HEK293 (cell line): ENCODE measurements around the gene EBF4.

Experiments
- EGR2 ChIP-seq: fragments of 450-650 bp; formaldehyde crosslinking; IDR thresholded peaks from 2 replicates; pipeline ENCODE4 v1.5.1; 2016; ENCODE audit warnings: low read depth, missing biosample characterization, missing genetic modification characterization
- KLF8 ChIP-seq: fragments of 450-650 bp; formaldehyde crosslinking; IDR thresholded peaks from 2 replicates; pipeline ENCODE4 v1.5.1; 2016; ENCODE audit warnings: missing biosample characterization, missing genetic modification characterization
- YY1 ChIP-seq: fragments of 450-650 bp; formaldehyde crosslinking; IDR thresholded peaks from 2 replicates; pipeline ENCODE4 v1.5.1; 2018; ENCODE audit warnings: missing biosample characterization, missing genetic modification characterization
- ZBTB7A ChIP-seq: fragments of 450-650 bp; formaldehyde crosslinking; IDR thresholded peaks from 2 replicates; pipeline ENCODE4 v1.5.1; 2016; ENCODE audit warnings: low read depth, missing biosample characterization, missing genetic modification characterization
- ZNF596 ChIP-seq: fragments of 450-650 bp; IDR thresholded peaks from 2 replicates; pipeline ENCODE4 v1.5.0; 2018; ENCODE audit warnings: missing biosample characterization, mild to moderate bottlenecking, missing genetic modification characterization, moderate library complexity
- ZNF776 ChIP-seq: fragments of 450-650 bp; formaldehyde crosslinking; IDR thresholded peaks from 2 replicates; pipeline ENCODE4 v1.5.0; 2017; ENCODE audit warnings: missing biosample characterization, missing genetic modification characterization, borderline replicate concordance
- TF ChIP-seq, protein P1 (sequence below): fragments of 450-650 bp; formaldehyde crosslinking; IDR thresholded peaks from 2 replicates; pipeline ENCODE4 v1.5.1; 2016; ENCODE audit warnings: missing biosample characterization, missing genetic modification characterization
- TF ChIP-seq, protein P2 (sequence below): fragments of 450-650 bp; formaldehyde crosslinking; IDR thresholded peaks from 2 replicates; pipeline ENCODE4 v1.5.1; 2016; ENCODE audit warnings: missing biosample characterization, missing genetic modification characterization, low read depth
- TF ChIP-seq, protein P3 (sequence below): fragments of 450-650 bp; formaldehyde crosslinking; IDR thresholded peaks from 2 replicates; pipeline ENCODE4 v1.5.1; 2016; ENCODE audit warnings: missing biosample characterization, missing genetic modification characterization
- TF ChIP-seq, protein P4 (sequence below): fragments of 450-650 bp; IDR thresholded peaks from 2 replicates; pipeline ENCODE4 v1.5.1; 2018; ENCODE audit warnings: missing biosample characterization, missing genetic modification characterization

DNA sequence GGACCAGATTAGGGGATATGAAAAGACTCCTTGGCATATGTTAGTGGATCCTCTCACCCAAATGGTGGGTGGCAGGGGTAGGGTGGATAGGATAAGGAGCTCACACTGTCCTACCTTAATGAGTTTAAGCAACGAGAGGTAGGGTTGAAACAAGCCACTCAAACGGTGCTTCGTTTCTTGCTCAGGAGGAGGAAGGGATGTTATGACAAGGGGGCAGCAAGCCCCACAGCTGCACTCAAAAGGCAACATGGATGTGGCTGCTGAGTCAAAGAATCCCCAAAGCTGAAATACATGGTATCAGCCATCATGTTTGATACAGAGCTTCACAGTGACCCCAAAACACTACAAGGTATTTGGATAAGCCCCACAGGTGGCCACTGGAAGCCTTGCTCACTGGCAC, 20.1 kb upstream of the EBF4 start:
- TF ChIP-seq, protein P1, sequence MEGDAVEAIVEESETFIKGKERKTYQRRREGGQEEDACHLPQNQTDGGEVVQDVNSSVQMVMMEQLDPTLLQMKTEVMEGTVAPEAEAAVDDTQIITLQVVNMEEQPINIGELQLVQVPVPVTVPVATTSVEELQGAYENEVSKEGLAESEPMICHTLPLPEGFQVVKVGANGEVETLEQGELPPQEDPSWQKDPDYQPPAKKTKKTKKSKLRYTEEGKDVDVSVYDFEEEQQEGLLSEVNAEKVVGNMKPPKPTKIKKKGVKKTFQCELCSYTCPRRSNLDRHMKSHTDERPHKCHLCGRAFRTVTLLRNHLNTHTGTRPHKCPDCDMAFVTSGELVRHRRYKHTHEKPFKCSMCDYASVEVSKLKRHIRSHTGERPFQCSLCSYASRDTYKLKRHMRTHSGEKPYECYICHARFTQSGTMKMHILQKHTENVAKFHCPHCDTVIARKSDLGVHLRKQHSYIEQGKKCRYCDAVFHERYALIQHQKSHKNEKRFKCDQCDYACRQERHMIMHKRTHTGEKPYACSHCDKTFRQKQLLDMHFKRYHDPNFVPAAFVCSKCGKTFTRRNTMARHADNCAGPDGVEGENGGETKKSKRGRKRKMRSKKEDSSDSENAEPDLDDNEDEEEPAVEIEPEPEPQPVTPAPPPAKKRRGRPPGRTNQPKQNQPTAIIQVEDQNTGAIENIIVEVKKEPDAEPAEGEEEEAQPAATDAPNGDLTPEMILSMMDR: no peak
- no peak for TF ChIP-seq KLF8
- TF ChIP-seq, protein P2, sequence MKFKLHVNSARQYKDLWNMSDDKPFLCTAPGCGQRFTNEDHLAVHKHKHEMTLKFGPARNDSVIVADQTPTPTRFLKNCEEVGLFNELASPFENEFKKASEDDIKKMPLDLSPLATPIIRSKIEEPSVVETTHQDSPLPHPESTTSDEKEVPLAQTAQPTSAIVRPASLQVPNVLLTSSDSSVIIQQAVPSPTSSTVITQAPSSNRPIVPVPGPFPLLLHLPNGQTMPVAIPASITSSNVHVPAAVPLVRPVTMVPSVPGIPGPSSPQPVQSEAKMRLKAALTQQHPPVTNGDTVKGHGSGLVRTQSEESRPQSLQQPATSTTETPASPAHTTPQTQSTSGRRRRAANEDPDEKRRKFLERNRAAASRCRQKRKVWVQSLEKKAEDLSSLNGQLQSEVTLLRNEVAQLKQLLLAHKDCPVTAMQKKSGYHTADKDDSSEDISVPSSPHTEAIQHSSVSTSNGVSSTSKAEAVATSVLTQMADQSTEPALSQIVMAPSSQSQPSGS (tag by site-specific recombination): no peak
- no peak for TF ChIP-seq EGR2 (tag by site-specific recombination)
- no peak for TF ChIP-seq ZNF776 (tag by site-specific recombination)
- TF ChIP-seq ZNF596 (tag by site-specific recombination): no peak
- TF ChIP-seq, protein P3, sequence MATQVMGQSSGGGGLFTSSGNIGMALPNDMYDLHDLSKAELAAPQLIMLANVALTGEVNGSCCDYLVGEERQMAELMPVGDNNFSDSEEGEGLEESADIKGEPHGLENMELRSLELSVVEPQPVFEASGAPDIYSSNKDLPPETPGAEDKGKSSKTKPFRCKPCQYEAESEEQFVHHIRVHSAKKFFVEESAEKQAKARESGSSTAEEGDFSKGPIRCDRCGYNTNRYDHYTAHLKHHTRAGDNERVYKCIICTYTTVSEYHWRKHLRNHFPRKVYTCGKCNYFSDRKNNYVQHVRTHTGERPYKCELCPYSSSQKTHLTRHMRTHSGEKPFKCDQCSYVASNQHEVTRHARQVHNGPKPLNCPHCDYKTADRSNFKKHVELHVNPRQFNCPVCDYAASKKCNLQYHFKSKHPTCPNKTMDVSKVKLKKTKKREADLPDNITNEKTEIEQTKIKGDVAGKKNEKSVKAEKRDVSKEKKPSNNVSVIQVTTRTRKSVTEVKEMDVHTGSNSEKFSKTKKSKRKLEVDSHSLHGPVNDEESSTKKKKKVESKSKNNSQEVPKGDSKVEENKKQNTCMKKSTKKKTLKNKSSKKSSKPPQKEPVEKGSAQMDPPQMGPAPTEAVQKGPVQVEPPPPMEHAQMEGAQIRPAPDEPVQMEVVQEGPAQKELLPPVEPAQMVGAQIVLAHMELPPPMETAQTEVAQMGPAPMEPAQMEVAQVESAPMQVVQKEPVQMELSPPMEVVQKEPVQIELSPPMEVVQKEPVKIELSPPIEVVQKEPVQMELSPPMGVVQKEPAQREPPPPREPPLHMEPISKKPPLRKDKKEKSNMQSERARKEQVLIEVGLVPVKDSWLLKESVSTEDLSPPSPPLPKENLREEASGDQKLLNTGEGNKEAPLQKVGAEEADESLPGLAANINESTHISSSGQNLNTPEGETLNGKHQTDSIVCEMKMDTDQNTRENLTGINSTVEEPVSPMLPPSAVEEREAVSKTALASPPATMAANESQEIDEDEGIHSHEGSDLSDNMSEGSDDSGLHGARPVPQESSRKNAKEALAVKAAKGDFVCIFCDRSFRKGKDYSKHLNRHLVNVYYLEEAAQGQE (tag by site-specific recombination): no peak
- no peak for TF ChIP-seq ZBTB7A (tag by site-specific recombination)
- TF ChIP-seq, protein P4, sequence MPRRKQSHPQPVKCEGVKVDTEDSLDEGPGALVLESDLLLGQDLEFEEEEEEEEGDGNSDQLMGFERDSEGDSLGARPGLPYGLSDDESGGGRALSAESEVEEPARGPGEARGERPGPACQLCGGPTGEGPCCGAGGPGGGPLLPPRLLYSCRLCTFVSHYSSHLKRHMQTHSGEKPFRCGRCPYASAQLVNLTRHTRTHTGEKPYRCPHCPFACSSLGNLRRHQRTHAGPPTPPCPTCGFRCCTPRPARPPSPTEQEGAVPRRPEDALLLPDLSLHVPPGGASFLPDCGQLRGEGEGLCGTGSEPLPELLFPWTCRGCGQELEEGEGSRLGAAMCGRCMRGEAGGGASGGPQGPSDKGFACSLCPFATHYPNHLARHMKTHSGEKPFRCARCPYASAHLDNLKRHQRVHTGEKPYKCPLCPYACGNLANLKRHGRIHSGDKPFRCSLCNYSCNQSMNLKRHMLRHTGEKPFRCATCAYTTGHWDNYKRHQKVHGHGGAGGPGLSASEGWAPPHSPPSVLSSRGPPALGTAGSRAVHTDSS: no peak
- TF ChIP-seq YY1 (tag by site-specific recombination): no peak
